GM19452 (cell line): ENCODE results near the gene ABHD3.
"Not testable (repeated sequence)": the region's sequence is repeated elsewhere in the genome, so short reads cannot be mapped to it uniquely, and the experiment has no call there.

Experiments
- ATAC-seq: cut with Tn5 transposase; IDR thresholded peaks from one replicate; pipeline ENCODE4 v1.9.1; 2021; ENCODE audit not compliant: unreplicated experiment

Gene ABHD3

GRCh38 chr18:21656402-21656801, 48.2 kb downstream of the ABHD3 start:
- no peak for ATAC-seq

DNA sequence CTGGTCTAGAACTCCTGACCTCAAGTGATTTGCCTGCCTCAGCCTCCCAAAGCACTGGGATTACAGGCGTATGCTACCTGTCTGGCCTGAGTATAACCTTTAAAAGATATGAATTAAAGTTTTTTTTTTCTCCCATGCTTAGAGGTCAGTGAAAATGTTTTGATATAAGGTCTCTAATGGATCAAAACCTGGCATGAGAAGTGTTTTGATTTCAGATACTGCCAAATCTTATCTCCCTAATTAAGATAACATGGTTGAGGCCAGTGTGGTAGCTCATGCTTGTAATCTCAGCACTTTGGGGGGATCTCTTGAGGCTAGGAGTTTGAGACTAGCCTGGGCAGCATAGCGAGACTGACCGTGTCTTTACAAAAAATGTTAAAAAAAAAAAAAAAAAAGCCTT, 51.2 kb downstream of the ABHD3 start:
- no peak for ATAC-seq

- no peak for ATAC-seq
Observed at GRCh38 chr18:21652073-21652472, 52.5 kb downstream of the ABHD3 start.

GRCh38 chr18:21650311-21650710, 54.3 kb downstream of the ABHD3 start:
- ATAC-seq, result no peak

GRCh38 chr18:21640375-21640774, 64.2 kb downstream of the ABHD3 start:
- not testable (repeated sequence) for ATAC-seq

DNA sequence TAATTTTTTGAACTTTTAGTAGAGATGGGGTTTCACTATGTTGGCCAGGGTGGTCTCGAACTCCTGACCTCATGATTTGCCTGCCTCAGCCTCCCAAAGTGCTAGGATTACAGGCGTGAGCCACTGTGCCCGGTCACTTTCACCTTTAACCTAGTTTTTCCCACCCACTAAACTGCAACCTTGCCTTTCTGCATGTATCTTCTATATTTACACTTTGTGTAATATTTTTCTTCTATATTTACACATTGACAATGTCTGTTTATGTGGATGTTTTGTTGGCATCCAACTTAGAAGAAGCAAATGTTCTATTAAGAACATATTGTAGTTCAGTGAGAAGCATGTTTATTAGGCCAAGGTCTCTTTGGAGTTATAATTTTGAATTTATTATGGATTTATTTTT, 65.8 kb downstream of the ABHD3 start:
- no peak for ATAC-seq

GRCh38 chr18:21636769-21637168, 67.8 kb downstream of the ABHD3 start:
- ATAC-seq, result no peak

DNA sequence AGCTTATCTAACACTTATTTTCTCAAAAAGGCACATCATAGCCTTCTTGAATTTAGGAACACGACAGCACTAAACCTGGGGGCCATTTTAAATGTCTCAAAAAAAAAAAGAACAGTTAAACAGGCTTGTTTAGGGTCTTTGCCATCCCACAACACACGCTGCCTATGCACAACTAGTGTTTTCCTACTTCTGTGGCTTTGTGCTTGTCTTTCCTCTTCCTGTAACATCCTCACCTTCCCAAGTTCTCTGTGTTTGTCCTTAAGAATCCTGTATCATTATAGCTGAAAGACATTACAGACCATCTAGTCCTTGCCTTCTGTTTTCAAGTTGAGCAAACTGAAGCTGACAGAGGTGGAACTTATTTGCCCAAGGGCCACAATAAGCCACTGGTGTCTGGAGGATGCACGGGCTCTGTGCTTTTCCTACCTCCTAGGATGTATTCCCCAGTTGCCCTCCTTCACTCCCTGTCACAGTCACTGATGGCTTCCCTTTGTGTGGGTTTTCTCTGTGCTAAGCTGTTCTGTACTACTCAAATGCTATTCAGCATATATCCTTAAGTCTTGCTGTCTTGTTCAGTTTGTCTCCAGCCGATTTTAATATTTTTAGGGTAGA, 69.9 kb downstream of the ABHD3 start:
- ATAC-seq, result no peak

GRCh38 chr18:21632393-21632792, 72.2 kb downstream of the ABHD3 start:
- ATAC-seq, result no peak

- peak; percentile 94 for ATAC-seq
Observed at GRCh38 chr18:21629089-21629832, 75.3 kb downstream of the ABHD3 start.

DNA sequence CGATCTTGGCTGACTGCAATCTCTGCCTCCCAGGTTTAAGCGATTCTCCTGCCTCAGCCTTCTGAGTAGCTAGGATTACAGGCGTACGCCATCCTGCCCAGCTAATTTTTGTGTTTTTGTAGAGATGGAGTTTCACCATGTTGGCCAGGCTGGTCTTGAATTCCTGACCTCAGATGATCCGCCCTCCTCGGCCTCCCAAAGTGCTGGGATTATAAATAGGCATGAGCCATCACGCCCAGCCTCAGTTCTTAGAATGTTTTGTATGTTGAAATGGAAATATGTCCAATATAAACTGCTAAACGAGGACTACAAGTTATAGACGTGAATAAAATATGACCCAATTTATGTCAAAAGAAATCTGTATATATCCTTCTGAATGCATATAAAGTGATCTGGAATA, 82.9 kb downstream of the ABHD3 start:
- not testable (repeated sequence) for ATAC-seq

DNA sequence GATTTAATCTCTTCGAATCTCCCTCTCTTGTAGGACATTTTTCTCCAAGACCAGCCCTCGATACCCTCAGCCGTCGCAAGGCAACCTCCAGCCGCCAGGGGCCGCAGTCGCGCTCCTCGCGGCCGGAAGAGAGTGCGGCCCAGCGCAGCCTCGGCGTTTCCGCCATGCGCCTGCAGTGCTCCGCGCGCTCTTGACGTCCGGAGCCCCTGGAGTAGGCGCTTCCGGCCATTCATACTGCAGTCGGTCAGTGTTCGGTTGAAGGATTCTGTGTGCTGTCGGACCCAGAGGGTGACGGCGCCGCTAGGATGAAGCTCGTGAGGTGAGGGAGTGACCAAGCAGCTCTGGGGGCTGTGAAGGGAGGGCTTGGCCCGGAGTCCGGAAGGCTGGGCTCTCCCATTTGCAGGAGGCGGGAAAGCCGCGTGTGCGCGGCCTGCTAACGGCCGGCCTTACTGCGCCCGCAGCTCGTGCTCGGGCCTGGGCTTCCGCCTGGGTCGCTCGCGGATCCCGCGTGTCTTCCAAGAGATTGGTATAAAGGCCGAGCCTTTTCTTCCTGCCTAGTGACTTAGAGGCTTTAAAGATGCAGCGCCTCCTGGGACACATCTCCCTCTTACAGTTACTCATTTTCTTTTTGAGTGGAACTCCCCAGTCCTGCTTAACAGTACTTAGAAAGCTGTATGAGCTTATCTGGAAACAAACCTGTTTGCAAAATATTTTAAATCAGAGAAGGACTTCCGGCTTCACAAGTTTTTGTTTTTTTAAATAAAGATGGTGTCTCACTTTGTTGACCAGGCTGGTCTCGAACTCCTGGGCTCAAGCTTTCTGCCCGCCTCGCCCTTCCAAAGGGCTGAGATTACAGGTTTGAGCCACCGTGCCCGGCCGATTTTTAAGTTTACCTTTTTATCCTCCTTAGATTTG, 92.2 kb downstream of the ABHD3 start, which contains the start of gene SNRPD1:
SNRPD1 (plus strand) TSS at position 190 of the 915 bp plus-strand sequence; CDS start at position 306, 116 bp downstream.
- ATAC-seq, result peak; percentile 99

DNA sequence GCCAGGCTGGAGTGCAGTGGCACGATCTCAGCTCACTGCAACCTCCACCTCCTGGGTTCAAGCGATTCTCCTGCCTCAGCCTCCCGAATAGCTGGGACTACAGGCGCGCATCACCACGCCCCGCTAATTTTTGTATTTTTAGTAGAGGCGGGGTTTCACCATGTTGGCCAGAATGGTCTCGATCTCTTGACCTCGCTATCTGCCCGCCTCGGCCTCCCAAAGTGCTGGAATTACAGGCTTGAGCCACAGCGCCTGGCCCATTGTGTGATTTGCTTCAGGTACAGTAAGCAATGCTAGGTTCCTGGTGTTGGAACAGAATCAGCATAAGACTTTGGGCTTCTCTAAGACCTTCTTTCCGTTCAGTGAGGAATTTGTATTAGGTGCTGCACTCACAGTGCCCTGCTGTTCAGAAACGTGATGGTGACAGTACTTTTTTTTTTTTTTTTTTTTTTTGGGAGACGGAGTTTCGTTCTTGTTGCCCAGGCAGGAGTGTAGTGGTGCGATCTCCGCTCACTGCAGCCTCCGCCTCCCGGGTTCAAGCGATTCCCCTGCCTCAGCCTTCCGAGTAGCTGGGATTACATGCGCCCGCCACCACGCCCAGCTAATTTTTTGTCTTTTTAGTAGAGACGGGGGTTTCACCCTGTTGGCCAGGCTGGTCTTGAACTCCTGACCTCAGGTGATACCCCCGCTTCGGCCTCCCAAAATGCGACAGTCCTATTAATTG, 93.0 kb downstream of the ABHD3 start:
- ATAC-seq, result not testable (repeated sequence)

DNA sequence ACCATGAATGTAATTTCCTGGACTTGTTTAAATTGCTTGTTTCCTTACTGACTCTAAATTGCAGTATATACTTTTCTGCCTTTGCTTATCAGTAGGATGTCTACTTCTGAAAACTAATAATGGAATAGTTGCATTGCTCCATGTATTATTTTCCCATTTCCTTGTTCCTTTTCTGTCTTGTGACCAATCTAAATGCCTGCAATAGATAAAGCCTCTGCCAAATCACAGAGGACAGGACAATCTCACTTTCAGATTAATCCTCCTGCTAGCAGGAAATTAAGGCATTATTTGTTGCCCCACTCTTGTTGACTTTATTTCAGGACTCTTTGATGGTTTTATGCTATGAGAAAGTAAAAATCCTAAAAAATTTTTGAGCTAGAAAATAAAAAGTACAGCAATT, 99.4 kb downstream of the ABHD3 start:
- ATAC-seq, result no peak

DNA sequence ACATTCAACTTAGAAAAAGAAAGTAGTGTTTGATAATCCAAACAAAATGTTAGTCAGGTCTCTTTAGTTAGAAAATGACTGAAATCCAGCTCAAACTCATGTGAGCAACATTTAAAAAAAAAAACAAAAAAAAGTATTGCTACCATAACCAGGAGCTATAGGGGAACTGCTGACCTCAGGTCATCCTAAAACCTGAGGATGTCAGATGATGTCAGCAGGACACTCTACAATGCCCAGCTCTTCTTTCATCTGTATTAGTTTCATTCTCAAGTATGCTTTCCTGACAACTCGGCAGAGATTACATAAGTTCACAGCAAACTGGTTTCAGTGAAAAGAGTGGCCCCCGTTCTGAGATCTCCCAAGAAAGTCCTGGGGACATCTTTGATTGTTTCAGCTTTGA, 99.9 kb downstream of the ABHD3 start:
- ATAC-seq, result no peak

DNA sequence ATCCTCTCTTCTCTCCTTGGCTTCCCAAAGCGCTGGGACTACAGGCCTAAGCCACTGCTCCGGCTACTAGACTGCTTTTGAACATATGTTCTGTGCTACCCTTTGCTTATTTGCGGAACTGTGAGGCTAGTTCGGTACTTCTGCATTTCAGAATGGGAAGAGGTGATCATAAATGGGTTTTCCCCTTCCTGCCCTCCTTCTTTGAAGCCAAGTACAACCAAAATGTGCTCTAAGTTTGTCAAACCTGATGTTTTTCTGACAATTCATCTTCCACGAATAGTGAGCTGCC, 102.3 kb downstream of the ABHD3 start:
- no peak for ATAC-seq
